Measurements from ENCODE around the gene KCNG3.

GRCh38 chr2:42457011-42457410, 36.8 kb downstream of the KCNG3 start:
- TF ChIP-seq, protein P1, sequence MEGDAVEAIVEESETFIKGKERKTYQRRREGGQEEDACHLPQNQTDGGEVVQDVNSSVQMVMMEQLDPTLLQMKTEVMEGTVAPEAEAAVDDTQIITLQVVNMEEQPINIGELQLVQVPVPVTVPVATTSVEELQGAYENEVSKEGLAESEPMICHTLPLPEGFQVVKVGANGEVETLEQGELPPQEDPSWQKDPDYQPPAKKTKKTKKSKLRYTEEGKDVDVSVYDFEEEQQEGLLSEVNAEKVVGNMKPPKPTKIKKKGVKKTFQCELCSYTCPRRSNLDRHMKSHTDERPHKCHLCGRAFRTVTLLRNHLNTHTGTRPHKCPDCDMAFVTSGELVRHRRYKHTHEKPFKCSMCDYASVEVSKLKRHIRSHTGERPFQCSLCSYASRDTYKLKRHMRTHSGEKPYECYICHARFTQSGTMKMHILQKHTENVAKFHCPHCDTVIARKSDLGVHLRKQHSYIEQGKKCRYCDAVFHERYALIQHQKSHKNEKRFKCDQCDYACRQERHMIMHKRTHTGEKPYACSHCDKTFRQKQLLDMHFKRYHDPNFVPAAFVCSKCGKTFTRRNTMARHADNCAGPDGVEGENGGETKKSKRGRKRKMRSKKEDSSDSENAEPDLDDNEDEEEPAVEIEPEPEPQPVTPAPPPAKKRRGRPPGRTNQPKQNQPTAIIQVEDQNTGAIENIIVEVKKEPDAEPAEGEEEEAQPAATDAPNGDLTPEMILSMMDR (IDR thresholded peaks at IDR 0.05) = no peak
- TF ChIP-seq POLR2A (IDR thresholded peaks at IDR 0.05) = no peak
